HCT116 (cell line): Measurements from ENCODE around the gene PCMT1. TPM values are rescaled to one million over a fixed set of nuclear protein-coding genes. Genes with fewer than 3 reads are reported as not detected.

Source experiments
- ATAC-seq: fragments of 200-7000 bp; cut with Tn5 transposase; 2 replicates; pipeline ENCODE4 v1.9.1; 2020; ENCODE audit warnings: mild to moderate bottlenecking, moderate library complexity
- BruUV-seq: library from RNA; stranded (reverse); fragments of 400-500 nt; replicated peaks from 2 replicates; lab custom pipeline; 2021; lab: Mats Ljungman, UMichigan
- CTCF ChIA-PET: fragments of 300-600 bp; sonication (Branson Sonifier 250); formaldehyde crosslinking; loops from one replicate; lab custom pipeline; 2021; ENCODE audit warnings: antibody characterized with exemption; lab: Charles Lee
- POLR2A ChIA-PET: fragments of 300-600, 350-600 bp; sonication (Branson Sonifier 250); formaldehyde crosslinking; loops from one replicate; lab custom pipeline; 2021; ENCODE audit warnings: antibody characterized with exemption; lab: Charles Lee
- RAD21 ChIA-PET, 2 experiments: fragments of 300-600 bp; sonication (Branson Sonifier 250); formaldehyde crosslinking; loops; one replicate each; lab custom pipeline; 2023; ENCODE audit warnings: low total read pairs in 2 of 2; ENCODE audit not compliant: uncharacterized antibody in 2 of 2, unreplicated experiment in 2 of 2, low non-redundant PET in 1 of 2; lab: Charles Lee
- DNase-seq: peaks from one replicate; pipeline ENCODE4 v3.0.0-alpha.2; 2010; ENCODE audit warnings: low read depth, low spot score
- H2AFZ ChIP-seq: fragments of 200-600 bp; shearing (Covaris generic), sonication (generic); 2 replicates; pipeline ENCODE4 v1.6.1; 2017; ENCODE audit warnings: low read depth, mixed run types, mixed read lengths, antibody characterized with exemption, low read length; ENCODE audit not compliant: poor library complexity, severe bottlenecking
- H3K27ac ChIP-seq: 2 replicates; pipeline ENCODE4 v1.5.1; 2012; ENCODE audit warnings: low read depth, low read length
- H3K27me3 ChIP-seq: fragments of 200-600 bp; sonication (generic); 2 replicates; pipeline ENCODE4 v1.6.1; 2016; ENCODE audit warnings: mixed run types, low read length, mixed read lengths; ENCODE audit not compliant: insufficient read depth
- H3K36me3 ChIP-seq, 2 experiments: fragments of 200-500 bp in 1 of 2; fragments of 200-600 bp in 1 of 2; sonication (Bioruptor generic) in 1 of 2; sonication (generic) in 1 of 2; 2 replicates each; pipeline versions ENCODE4 v1.5.1 to v1.6.1; 2014 to 2016; ENCODE audit warnings: low read length in 2 of 2, inconsistent platforms in 1 of 2, mixed read lengths in 1 of 2, mixed run types in 1 of 2; ENCODE audit not compliant: insufficient read depth in 2 of 2, control insufficient read depth in 1 of 2
- H3K4me1 ChIP-seq, 2 experiments: fragments of 200-600 bp in 1 of 2; sonication (generic) in 1 of 2; 2 replicates each; pipeline versions ENCODE4 v1.5.1 to v1.6.1; 2012 to 2017; ENCODE audit warnings: low read length in 2 of 2, inconsistent platforms in 1 of 2, mild to moderate bottlenecking in 1 of 2, mixed read lengths in 1 of 2, mixed run types in 1 of 2, moderate library complexity in 1 of 2; ENCODE audit not compliant: insufficient read depth in 2 of 2, control insufficient read depth in 1 of 2
- H3K4me2 ChIP-seq: fragments of 200-600 bp; sonication (generic); 2 replicates; pipeline ENCODE4 v1.6.1; 2017; ENCODE audit warnings: mixed run types, low read length, mixed read lengths
- H3K4me3 ChIP-seq, 2 experiments: fragments of 200-600 bp in 1 of 2; sonication (generic) in 1 of 2; replicated peaks in 1 of 2; 2 replicates each; pipeline ENCODE4 v1.5.1; 2011 to 2016; ENCODE audit warnings: low read length in 2 of 2, control low read depth in 1 of 2, low read depth in 1 of 2, mild to moderate bottlenecking in 1 of 2, mixed read lengths in 1 of 2, mixed run types in 1 of 2
- H3K79me2 ChIP-seq: fragments of 200-600 bp; sonication (generic); 2 replicates; pipeline ENCODE4 v1.6.1; 2017; ENCODE audit warnings: mild to moderate bottlenecking, mixed run types, low read length, moderate library complexity, mixed read lengths; ENCODE audit not compliant: insufficient read depth
- H3K9ac ChIP-seq: fragments of 200-600 bp; sonication (generic); 2 replicates; pipeline ENCODE4 v1.6.1; 2016; ENCODE audit warnings: low read length, mixed read lengths
- H3K9me2 ChIP-seq: fragments of 200-600 bp; sonication (generic), shearing (Covaris generic); 2 replicates; pipeline ENCODE4 v1.6.1; 2017; ENCODE audit warnings: mixed run types, mild to moderate bottlenecking, moderate library complexity; ENCODE audit not compliant: insufficient read depth
- H3K9me3 ChIP-seq, 2 experiments: fragments of 200-500 bp in 1 of 2; fragments of 200-600 bp in 1 of 2; sonication (Bioruptor generic) in 1 of 2; sonication (generic) in 1 of 2; 2 replicates each; pipeline ENCODE4 v1.6.1; 2014 to 2017; ENCODE audit warnings: low read length in 2 of 2, mixed read lengths in 2 of 2, inconsistent platforms in 1 of 2, low read depth in 1 of 2, mild to moderate bottlenecking in 1 of 2, mixed run types in 1 of 2, moderate library complexity in 1 of 2; ENCODE audit not compliant: control insufficient read depth in 1 of 2, insufficient read depth in 1 of 2
- H4K20me1 ChIP-seq: fragments of 200-600 bp; sonication (generic), shearing (Covaris generic); 2 replicates; pipeline ENCODE4 v1.6.1; 2017; ENCODE audit warnings: mixed run types, mild to moderate bottlenecking, moderate library complexity; ENCODE audit not compliant: insufficient read depth
- CTCF ChIP-seq, 3 experiments: fragments of 200-600 bp in 1 of 3; sonication (generic) in 1 of 3; IDR thresholded peaks in 2 of 3; conservative IDR thresholded peaks in 1 of 3; 2 replicates each; pipeline ENCODE4 v1.5.1; 2012 to 2017; ENCODE audit warnings: low read depth in 2 of 3, low read length in 2 of 3, antibody characterized with exemption in 1 of 3, borderline replicate concordance in 1 of 3, control low read depth in 1 of 3, mild to moderate bottlenecking in 1 of 3, mixed read lengths in 1 of 3, mixed run types in 1 of 3, moderate library complexity in 1 of 3; ENCODE audit not compliant: insufficient read depth in 1 of 3
- EZH2 ChIP-seq: fragments of 200-600 bp; sonication (generic); IDR thresholded peaks from 2 replicates; pipeline ENCODE4 v1.6.1; 2017; ENCODE audit warnings: antibody characterized with exemption, mixed run types
- POLR2A ChIP-seq: IDR thresholded peaks from 2 replicates; pipeline ENCODE4 v1.7.0; 2011; ENCODE audit warnings: borderline replicate concordance; ENCODE audit not compliant: insufficient read depth, insufficient read length; ENCODE audit errors: extremely low read depth
- SIN3A ChIP-seq: IDR thresholded peaks from 2 replicates; pipeline ENCODE4 v1.6.1; 2012; ENCODE audit warnings: low read depth
- SRF ChIP-seq: IDR thresholded peaks from 2 replicates; pipeline ENCODE4 v1.6.1; 2012; ENCODE audit warnings: low read depth
- TCF7L2 ChIP-seq: IDR thresholded peaks from 2 replicates; pipeline ENCODE4 v1.7.0; 2011; ENCODE audit warnings: borderline replicate concordance, inconsistent platforms; ENCODE audit not compliant: insufficient read depth, insufficient read length; ENCODE audit errors: extremely low read depth
- ZNF274 ChIP-seq: fragments of 200-500 bp; sonication (Bioruptor generic); IDR thresholded peaks from 2 replicates; pipeline ENCODE4 v1.6.1; 2014; ENCODE audit warnings: mild to moderate bottlenecking, low read depth, low read length, inconsistent platforms
- intact Hi-C: fragments of 100-400 bp; cut with micrococcal nuclease; formaldehyde crosslinking; loops from 2 replicates; pipeline ENCODE4 v1.10.0; 2022
- total RNA-seq: library from RNA; stranded (reverse); gene quantifications from one replicate; pipeline ENCODE4 v1.2.1, GENCODE V29; 2021; ENCODE audit not compliant: unreplicated experiment

Gene PCMT1
- total RNA-seq, 1 experiment from 2014 or later = 86.9 TPM

- POLR2A ChIA-PET = no interaction called here
- CTCF ChIA-PET = no interaction called here
Measured at GRCh38 chr6:149711711-149712110, 37.8 kb upstream of the PCMT1 start.

More at GRCh38 chr6:149711711-149712110, 37.8 kb upstream of the PCMT1 start:
- RAD21 ChIA-PET = no interaction called here
- DNase-seq (no peak), ATAC-seq (no peak)
- Histone ChIP-seq H3K79me2 (peaks cover 100% of the 10 kb centered on the region), H3K27me3 (no peaks in the 10 kb centered on the region), H3K27ac (no peak overlapping the region), H4K20me1 (peaks cover 16% of the 10 kb centered on the region; the same call in 1 of the 2 replicates), H3K9me3 (no peaks in the 10 kb centered on the region), H3K9ac (no peak overlapping the region), H3K9me2 (no peaks in the 10 kb centered on the region), H3K36me3 (no peaks in the 10 kb centered on the region), H3K4me2 (no peak overlapping the region), H3K4me1 (peaks cover 4 to 7% of the 10 kb centered on the region in 2 experiments; a peak in 3 of 4 replicates), H3K4me3 (no peak overlapping the region), H2AFZ (no peak overlapping the region)
- TF ChIP-seq ZNF274 (no peak), CTCF (IDR thresholded peaks at IDR 0.05 in 2 of 3, conservative IDR thresholded peaks at IDR 0.05 in 1 of 3; ENCODE audit: borderline replicate concordance in 1 of 3, insufficient read depth in 1 of 3, low read depth in 2 of 3, low read length in 2 of 3) (no peak), TCF7L2 (no peak), EZH2 (no peak), POLR2A (no peak), SIN3A (no peak), SRF (no peak)
- no TSS peak for BruUV-seq
- intact Hi-C loops = no loop called here
